Measurements from ENCODE around the gene KCNH3.

GRCh38 chr12:49529414-49529813 lies 9.4 kb upstream of the KCNH3 start:
- TF ChIP-seq CTCF (IDR thresholded peaks at IDR 0.05; ENCODE audit: poor library complexity, severe bottlenecking), result no peak
- TF ChIP-seq REST (IDR thresholded peaks at IDR 0.05; ENCODE audit: borderline replicate concordance), result no peak
